Caco-2 (cell line): ENCODE data around the gene TEKT3. TPM values are rescaled to one million over a fixed set of nuclear protein-coding genes. Genes with fewer than 3 reads are reported as not detected.

Source experiments
- Bru-seq: library from RNA; stranded (reverse); fragments of 400-500 nt; gene quantifications from one replicate; lab custom pipeline; 2021; lab: Mats Ljungman, UMichigan
- BruChase-seq, 2 experiments: library from RNA; stranded (reverse); fragments of 400-500 nt; gene quantifications; one replicate each; lab custom pipeline; 2021; lab: Mats Ljungman, UMichigan
- BruUV-seq: library from RNA; stranded (reverse); fragments of 400-500 nt; replicated peaks from 2 replicates; lab custom pipeline; 2021; lab: Mats Ljungman, UMichigan
- CTCF ChIA-PET: fragments of 300-600 bp; sonication (Branson Sonifier 250); formaldehyde crosslinking; loops from one replicate; lab custom pipeline; 2022; ENCODE audit warnings: antibody characterized with exemption; lab: Charles Lee
- POLR2A ChIA-PET: fragments of 300-600 bp; sonication (Branson Sonifier 250); formaldehyde crosslinking; loops from one replicate; lab custom pipeline; 2022; ENCODE audit warnings: antibody characterized with exemption; lab: Charles Lee
- DNase-seq, 2 experiments: peaks; one replicate each; pipeline versions ENCODE4 v3.0.0 to v3.0.0-alpha.2; 2020 to 2022
- H3K27me3 ChIP-seq: replicated peaks from 2 replicates; pipeline ENCODE4 v1.6.0; 2011; ENCODE audit warnings: low read length; ENCODE audit not compliant: control insufficient read depth, insufficient read depth
- H3K36me3 ChIP-seq: 2 replicates; pipeline ENCODE4 v1.5.1; 2011; ENCODE audit warnings: low read length; ENCODE audit not compliant: control insufficient read depth, insufficient read depth
- H3K4me1 ChIP-seq: fragments of 250-450 bp; sonication (Bioruptor Pico); 2 replicates; pipeline ENCODE4 v1.5.1; 2020; ENCODE audit warnings: mild to moderate bottlenecking
- H3K4me3 ChIP-seq: 2 replicates; pipeline ENCODE4 v1.5.1; 2011; ENCODE audit warnings: low read depth, mild to moderate bottlenecking, control low read depth, low read length
- H3K9me3 ChIP-seq: fragments of 250-450 bp; sonication (Bioruptor Pico); 2 replicates; pipeline ENCODE4 v1.5.1; 2020; ENCODE audit warnings: mild to moderate bottlenecking, moderate library complexity
- H3K27ac Mint-ChIP-seq: one replicate; pipeline ENCODE4 v1.8.0; 2022; ENCODE audit warnings: mixed read lengths; ENCODE audit not compliant: unreplicated experiment
- H3K27me3 Mint-ChIP-seq: one replicate; pipeline ENCODE4 v1.8.0; 2022; ENCODE audit warnings: mixed read lengths; ENCODE audit not compliant: insufficient read depth, unreplicated experiment
- H3K36me3 Mint-ChIP-seq: one replicate; pipeline ENCODE4 v1.8.0; 2022; ENCODE audit warnings: mild to moderate bottlenecking, mixed read lengths; ENCODE audit not compliant: insufficient read depth, unreplicated experiment
- H3K4me1 Mint-ChIP-seq: one replicate; pipeline ENCODE4 v1.8.0; 2022; ENCODE audit warnings: low read depth, mixed read lengths; ENCODE audit not compliant: unreplicated experiment
- H3K4me3 Mint-ChIP-seq: one replicate; pipeline ENCODE4 v1.8.0; 2022; ENCODE audit warnings: mild to moderate bottlenecking, moderate library complexity, mixed read lengths; ENCODE audit not compliant: unreplicated experiment
- H3K9me3 Mint-ChIP-seq: one replicate; pipeline ENCODE4 v1.8.0; 2022; ENCODE audit warnings: mixed read lengths; ENCODE audit not compliant: unreplicated experiment
- intact Hi-C: fragments of 100-400 bp; cut with micrococcal nuclease; formaldehyde crosslinking; loops from one replicate; pipeline ENCODE4 v1.10.0; 2022; ENCODE audit not compliant: unreplicated experiment
- long read RNA-seq: library from polyadenylated mRNA; stranded (forward); transcript quantifications from one replicate; pipeline ENCODE4 v2.0.0, GENCODE V29; 2022
- total RNA-seq: library from RNA; stranded (reverse); gene quantifications from 2 replicates; pipeline ENCODE4 v1.2.3, GENCODE V29; 2022
- TF ChIP-seq, protein P1 (sequence below), 2 experiments: fragments of 200-600 bp in 1 of 2; IDR thresholded peaks; 1 replicate in 1 of 2; 2 replicates in 1 of 2; pipeline versions ENCODE4 v1.5.1 to v1.8.0; 2011 to 2022; ENCODE audit warnings: antibody characterized with exemption in 1 of 2, control low read depth in 1 of 2, inconsistent platforms in 1 of 2, low read depth in 1 of 2, low read length in 1 of 2, mild to moderate bottlenecking in 1 of 2, moderate library complexity in 1 of 2; ENCODE audit not compliant: insufficient read depth in 1 of 2, severe bottlenecking in 1 of 2, unreplicated experiment in 1 of 2

TEKT3 gene
- total RNA-seq (0.43 TPM in 1 of 2 replicates, not detected in the other), Bru-seq, nascent RNA (percentile 18 among the genes with signal in this experiment), BruChase-seq, experiment 1, labeled RNA remaining after a 2-hour chase (percentile 15 among the genes with signal in this experiment), BruChase-seq, experiment 2, labeled RNA remaining after a 6-hour chase (percentile 14 among the genes with signal in this experiment)
- long read RNA-seq, result 0 reads

DNA sequence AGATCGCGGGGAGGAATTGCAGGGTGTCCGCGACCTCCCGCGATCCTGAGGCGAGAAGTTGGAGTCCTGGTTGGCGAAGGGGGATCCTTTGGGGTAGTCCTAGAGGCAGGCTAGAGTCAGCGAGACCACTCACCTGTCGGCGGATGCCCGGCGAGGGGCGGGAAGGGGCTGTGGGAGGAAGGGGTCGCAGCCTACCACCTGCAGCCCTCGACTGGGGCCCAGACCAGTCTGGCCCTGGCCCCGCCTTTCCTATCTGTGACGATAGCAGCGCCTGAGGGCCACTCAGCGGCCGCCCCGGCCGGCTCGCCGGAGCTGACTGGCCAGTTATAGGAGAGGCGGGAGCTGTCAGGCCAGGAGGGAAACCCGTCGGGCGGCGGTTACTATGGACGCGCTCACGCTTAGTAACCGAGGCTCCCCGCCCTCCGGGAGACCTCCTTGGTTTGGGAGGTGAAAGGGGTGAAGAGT, at the start of gene TEKT3:
TSS of gene TEKT3 (minus strand) at position 213 of the 465 bp plus-strand sequence. CDS start 10,012 bp downstream, outside the sequence.
- H3K9me3 ChIP-seq, result no peaks in the 10 kb centered on the region
- H3K9me3 Mint-ChIP-seq, result no peaks in the 10 kb centered on the region
- H3K27me3 Mint-ChIP-seq, result peaks cover 6% of the 10 kb centered on the region
- no TSS peak for BruUV-seq
- H3K4me1 ChIP-seq, result no peaks in the 10 kb centered on the region
- ChIA-PET CTCF (no interaction called here), POLR2A (no interaction called here)
- no peak within 1 kb of the TSS for H3K27ac Mint-ChIP-seq
- no peaks in the 10 kb centered on the region for H3K36me3 ChIP-seq
- H3K4me1 Mint-ChIP-seq, result no peaks in the 10 kb centered on the region
- peak; percentile 82 to 84 for DNase-seq
- TF ChIP-seq, protein P1, sequence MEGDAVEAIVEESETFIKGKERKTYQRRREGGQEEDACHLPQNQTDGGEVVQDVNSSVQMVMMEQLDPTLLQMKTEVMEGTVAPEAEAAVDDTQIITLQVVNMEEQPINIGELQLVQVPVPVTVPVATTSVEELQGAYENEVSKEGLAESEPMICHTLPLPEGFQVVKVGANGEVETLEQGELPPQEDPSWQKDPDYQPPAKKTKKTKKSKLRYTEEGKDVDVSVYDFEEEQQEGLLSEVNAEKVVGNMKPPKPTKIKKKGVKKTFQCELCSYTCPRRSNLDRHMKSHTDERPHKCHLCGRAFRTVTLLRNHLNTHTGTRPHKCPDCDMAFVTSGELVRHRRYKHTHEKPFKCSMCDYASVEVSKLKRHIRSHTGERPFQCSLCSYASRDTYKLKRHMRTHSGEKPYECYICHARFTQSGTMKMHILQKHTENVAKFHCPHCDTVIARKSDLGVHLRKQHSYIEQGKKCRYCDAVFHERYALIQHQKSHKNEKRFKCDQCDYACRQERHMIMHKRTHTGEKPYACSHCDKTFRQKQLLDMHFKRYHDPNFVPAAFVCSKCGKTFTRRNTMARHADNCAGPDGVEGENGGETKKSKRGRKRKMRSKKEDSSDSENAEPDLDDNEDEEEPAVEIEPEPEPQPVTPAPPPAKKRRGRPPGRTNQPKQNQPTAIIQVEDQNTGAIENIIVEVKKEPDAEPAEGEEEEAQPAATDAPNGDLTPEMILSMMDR (IDR thresholded peaks at IDR 0.05; ENCODE audit: insufficient read depth in 1 of 2, low read depth in 1 of 2, low read length in 1 of 2, severe bottlenecking in 1 of 2, unreplicated experiment in 1 of 2), result no peak
- intact Hi-C loops, result no loop called here
- peak within 1 kb of the TSS; percentile 91 for H3K4me3 Mint-ChIP-seq
- H3K4me3 ChIP-seq, result peak within 1 kb of the TSS; percentile 34
- H3K36me3 Mint-ChIP-seq, result no peaks in the 10 kb centered on the region
- no peaks in the 10 kb centered on the region for H3K27me3 ChIP-seq

DNA sequence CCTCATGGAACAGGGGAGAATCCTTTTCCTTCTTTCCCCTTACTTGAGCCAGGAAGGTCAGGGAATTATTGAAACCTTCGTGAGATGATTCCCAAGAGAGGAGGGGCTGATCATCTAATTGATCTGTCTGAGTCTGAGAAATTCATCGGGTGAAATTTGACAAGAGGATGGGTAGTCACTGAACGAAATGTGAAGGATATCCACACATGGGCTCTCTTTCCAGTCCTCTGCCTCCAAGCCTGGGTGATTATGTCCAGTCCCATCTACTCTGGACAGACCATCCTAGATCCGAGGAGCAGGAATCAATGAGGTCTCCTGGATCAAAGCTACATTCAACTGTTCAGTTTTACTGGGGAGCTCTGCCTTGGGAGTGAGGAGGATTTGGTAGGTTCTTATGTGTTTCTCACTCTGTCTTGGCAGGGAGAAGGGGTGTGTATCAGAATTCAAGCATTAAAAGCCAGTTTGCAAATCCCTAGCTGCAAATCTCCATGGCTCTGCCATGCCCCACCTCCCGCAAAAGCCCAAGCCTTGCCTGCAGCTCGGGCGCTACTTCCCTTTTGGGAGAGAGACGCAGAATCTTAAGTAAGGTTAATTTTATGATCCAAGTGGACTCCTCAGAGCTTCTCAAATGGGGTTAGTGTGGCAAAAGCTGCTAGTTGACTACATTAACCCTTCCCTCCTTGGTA, 47.1 kb upstream of the TEKT3 start:
- Mint-ChIP-seq H3K27ac (no peak overlapping the region), H3K36me3 (no peaks in the 10 kb centered on the region), H3K9me3 (no peaks in the 10 kb centered on the region), H3K4me1 (no peaks in the 10 kb centered on the region), H3K4me3 (no peak overlapping the region), H3K27me3 (no peaks in the 10 kb centered on the region)
- DNase-seq, result no peak
- H3K4me3 ChIP-seq, result no peak overlapping the region
- TF ChIP-seq, protein P1 (IDR thresholded peaks at IDR 0.05; ENCODE audit: insufficient read depth in 1 of 2, low read depth in 1 of 2, low read length in 1 of 2, severe bottlenecking in 1 of 2, unreplicated experiment in 1 of 2), result no peak
- no peaks in the 10 kb centered on the region for H3K27me3 ChIP-seq
- H3K9me3 ChIP-seq, result no peaks in the 10 kb centered on the region
- H3K4me1 ChIP-seq, result no peaks in the 10 kb centered on the region
- no peaks in the 10 kb centered on the region for H3K36me3 ChIP-seq
- ChIA-PET CTCF (no interaction called here), POLR2A (no interaction called here)
- no TSS peak for BruUV-seq
- intact Hi-C loops, result no loop called here

DNA sequence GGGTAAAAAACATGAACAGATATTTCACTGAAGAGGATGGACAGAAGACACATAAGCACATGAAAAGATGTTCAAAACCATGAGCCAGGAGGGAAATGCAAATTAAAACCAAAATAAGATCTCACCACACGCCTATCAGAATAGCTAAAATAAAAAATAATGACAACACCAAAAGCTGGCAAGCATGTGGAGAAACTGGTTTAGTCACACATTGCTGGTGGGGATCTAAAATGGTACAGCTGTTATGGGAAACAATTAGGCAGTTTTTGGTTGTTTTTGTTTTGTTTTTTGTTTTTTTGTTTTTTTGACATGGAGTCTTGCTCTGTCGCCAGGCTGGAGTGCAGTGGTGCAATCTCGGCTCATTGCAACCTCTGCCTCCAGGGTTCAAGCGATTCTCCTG, 44.7 kb upstream of the TEKT3 start:
- no peaks in the 10 kb centered on the region for H3K36me3 Mint-ChIP-seq
- TF ChIP-seq, protein P1 (IDR thresholded peaks at IDR 0.05; ENCODE audit: insufficient read depth in 1 of 2, low read depth in 1 of 2, low read length in 1 of 2, severe bottlenecking in 1 of 2, unreplicated experiment in 1 of 2), result no peak
- BruUV-seq, result no TSS peak
- H3K4me3 ChIP-seq, result no peak overlapping the region
- H3K27me3 Mint-ChIP-seq, result no peaks in the 10 kb centered on the region
- no peaks in the 10 kb centered on the region for H3K27me3 ChIP-seq
- no peak overlapping the region for H3K27ac Mint-ChIP-seq
- H3K9me3 Mint-ChIP-seq, result no peaks in the 10 kb centered on the region
- POLR2A ChIA-PET, result no interaction called here
- DNase-seq, result no peak
- CTCF ChIA-PET, result no interaction called here
- intact Hi-C loops, result no loop called here
- H3K9me3 ChIP-seq, result no peaks in the 10 kb centered on the region
- H3K4me1 Mint-ChIP-seq, result no peaks in the 10 kb centered on the region
- H3K4me3 Mint-ChIP-seq, result no peak overlapping the region
- H3K4me1 ChIP-seq, result no peaks in the 10 kb centered on the region
- no peaks in the 10 kb centered on the region for H3K36me3 ChIP-seq
